ENCODE measurements around the gene TM9SF2. TPM values are rescaled to one million over a fixed set of nuclear protein-coding genes. Genes with fewer than 3 reads are reported as not detected.

TM9SF2 gene
- total RNA-seq, 2 donors from 2014 or later, result 60.6 to 70.2 TPM

DNA sequence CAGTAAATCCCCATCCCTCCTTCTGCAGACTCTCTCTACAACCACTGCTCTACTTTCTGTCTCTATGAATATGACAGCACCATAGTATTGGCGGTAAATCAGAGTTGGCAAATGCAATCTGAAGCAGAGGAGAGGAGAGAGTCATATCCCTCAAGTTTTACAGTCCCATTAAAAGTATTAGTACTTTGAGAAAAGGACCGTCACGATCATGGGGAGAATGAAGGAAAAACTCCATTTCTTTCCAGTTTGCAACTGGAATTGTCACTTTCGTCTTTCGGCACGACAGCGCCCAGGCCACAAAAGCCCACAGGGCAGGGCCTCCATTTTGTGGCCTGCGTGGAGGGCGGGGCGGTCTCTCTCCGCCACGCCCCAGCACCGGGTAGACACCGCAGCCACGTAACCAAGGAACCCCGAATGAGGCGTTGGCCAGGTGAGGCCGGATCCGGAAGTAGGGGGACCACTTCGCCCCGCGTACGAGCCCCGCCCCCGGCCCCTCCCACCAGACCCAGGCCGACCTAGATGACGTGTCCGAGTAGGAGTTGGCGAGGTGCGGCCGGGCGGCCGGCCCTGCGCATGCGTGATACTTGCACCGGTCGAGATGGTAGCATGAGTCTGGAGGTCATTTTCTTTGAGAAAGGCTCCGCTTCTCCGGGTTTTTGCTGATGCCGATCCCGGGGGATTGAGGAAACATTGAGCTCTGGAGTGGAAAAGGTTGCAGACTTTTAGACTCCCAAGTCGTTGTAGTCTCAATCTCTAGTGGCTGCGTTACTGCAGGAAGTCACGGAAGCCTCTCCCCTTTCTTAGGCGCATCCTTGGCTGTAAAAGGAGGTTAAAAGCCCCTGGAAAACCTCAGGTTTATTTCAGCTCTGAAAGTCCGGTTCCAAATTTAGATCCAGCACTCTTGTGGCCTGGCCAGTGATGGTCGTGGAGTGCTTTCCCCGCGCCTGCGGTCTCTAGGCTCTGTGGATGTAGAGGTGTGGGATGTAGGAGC lies 2.8 kb upstream of the TM9SF2 start:
- TF ChIP-seq, protein P1, sequence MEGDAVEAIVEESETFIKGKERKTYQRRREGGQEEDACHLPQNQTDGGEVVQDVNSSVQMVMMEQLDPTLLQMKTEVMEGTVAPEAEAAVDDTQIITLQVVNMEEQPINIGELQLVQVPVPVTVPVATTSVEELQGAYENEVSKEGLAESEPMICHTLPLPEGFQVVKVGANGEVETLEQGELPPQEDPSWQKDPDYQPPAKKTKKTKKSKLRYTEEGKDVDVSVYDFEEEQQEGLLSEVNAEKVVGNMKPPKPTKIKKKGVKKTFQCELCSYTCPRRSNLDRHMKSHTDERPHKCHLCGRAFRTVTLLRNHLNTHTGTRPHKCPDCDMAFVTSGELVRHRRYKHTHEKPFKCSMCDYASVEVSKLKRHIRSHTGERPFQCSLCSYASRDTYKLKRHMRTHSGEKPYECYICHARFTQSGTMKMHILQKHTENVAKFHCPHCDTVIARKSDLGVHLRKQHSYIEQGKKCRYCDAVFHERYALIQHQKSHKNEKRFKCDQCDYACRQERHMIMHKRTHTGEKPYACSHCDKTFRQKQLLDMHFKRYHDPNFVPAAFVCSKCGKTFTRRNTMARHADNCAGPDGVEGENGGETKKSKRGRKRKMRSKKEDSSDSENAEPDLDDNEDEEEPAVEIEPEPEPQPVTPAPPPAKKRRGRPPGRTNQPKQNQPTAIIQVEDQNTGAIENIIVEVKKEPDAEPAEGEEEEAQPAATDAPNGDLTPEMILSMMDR (IDR thresholded peaks at IDR 0.05), result no peak
- H3K4me3 ChIP-seq, result peak overlapping the region; percentile 43 to 59
- H3K27ac ChIP-seq, result peak overlapping the region; percentile 85 to 90
- DNase-seq (ENCODE audit: low spot score), result peak; percentile 97
- peaks cover 0 to 48% of the 10 kb centered on the region in 2 donors for H3K4me1 ChIP-seq
- no peaks in the 10 kb centered on the region for H3K9me3 ChIP-seq
- H3K27me3 ChIP-seq, result no peaks in the 10 kb centered on the region
- no peaks in the 10 kb centered on the region for H3K36me3 ChIP-seq

DNA sequence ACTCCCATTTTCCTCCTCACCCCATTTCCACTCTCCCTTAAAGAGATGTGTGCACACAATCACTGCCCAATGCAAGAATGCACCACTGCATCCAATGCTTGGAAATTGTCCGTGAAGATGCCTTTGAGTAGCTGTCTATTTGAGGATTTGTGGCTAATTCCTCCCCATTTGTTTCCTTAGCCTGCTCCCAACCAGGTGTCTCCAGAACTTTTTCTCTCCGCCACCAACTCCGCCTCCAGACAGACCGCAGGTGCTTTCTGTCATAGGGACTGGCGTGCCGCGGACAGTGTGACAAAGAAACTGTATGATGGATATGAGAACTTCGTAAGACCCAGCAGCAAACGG lies 461 bp upstream of the TM9SF2 start:
- TF ChIP-seq, protein P1 (IDR thresholded peaks at IDR 0.05), result no peak
- H3K27ac ChIP-seq, result peak overlapping the region; percentile 84 to 85
- no peaks in the 10 kb centered on the region for H3K9me3 ChIP-seq
- H3K36me3 ChIP-seq, result no peaks in the 10 kb centered on the region
- peak overlapping the region; percentile 85 to 86 for H3K4me3 ChIP-seq
- no peak for DNase-seq (ENCODE audit: low spot score)
- no peaks in the 10 kb centered on the region for H3K27me3 ChIP-seq
- H3K4me1 ChIP-seq, result peaks cover 0 to 52% of the 10 kb centered on the region in 2 donors

DNA sequence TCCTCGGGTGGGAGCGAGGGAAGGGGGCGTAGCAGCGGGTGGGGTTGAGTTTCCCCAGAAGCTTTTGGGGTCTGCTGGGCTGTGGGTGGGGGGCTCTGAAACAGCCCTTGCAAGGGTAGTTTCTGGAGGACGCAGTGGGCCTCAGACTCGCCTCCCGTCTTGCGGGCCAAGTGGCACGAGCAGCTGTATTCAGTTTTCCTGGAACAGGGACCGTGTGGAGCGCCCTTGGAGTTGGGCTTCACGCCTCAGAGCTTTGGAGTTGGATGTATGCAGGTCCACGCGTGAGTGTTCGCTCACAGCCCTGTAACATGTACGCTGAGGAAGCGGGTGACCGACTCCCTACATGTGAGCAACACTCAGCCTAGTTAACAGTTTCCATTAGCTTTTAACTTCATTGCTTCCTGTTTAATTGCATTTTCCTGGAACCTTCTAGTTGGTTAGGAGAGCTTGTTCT lies 603 bp downstream of the TM9SF2 start:
- H3K27me3 ChIP-seq, result no peaks in the 10 kb centered on the region
- H3K4me3 ChIP-seq, result peak overlapping the region; percentile 85 to 86
- peaks cover 0 to 59% of the 10 kb centered on the region in 2 donors for H3K4me1 ChIP-seq

DNA sequence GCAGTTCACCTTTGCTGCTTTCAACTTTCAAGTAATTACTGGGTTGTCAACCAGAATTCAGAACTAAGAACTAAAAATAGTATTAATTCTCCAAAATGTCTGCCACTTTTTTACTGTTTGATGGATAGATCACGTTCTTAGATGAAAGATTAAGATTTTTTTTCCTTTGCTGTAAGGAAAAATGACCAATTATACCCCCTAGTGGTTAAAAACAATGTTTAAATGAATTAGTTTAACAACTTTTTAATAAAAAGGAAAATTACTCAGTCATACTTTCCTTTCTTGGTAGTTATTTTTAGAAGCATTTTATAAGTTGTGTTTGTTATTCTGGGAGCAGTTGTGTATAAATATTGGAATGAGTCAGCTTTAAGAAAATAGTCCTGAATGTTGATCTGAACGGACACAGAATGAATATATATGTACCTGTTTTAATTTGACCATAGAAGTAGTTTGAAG lies 4.6 kb downstream of the TM9SF2 start:
- H3K36me3 ChIP-seq, result no peaks in the 10 kb centered on the region
- H3K4me3 ChIP-seq, result no peak overlapping the region
- peaks cover 0 to 47% of the 10 kb centered on the region in 2 donors for H3K4me1 ChIP-seq
- no peaks in the 10 kb centered on the region for H3K27me3 ChIP-seq
- TF ChIP-seq, protein P1 (IDR thresholded peaks at IDR 0.05), result peak in 1 of 2 donors; percentile 62
- peaks cover 0 to 4% of the 10 kb centered on the region in 2 donors for H3K9me3 ChIP-seq
- H3K27ac ChIP-seq, result no peak overlapping the region
- no peak for DNase-seq (ENCODE audit: low spot score)

More for the DNA sequence above, 603 bp downstream of the TM9SF2 start:
- TF ChIP-seq, protein P1 (IDR thresholded peaks at IDR 0.05), result no peak
- no peak for DNase-seq (ENCODE audit: low spot score)
- Histone ChIP-seq H3K27ac (peak overlapping the region; percentile 84 to 85), H3K36me3 (no peaks in the 10 kb centered on the region), H3K9me3 (no peaks in the 10 kb centered on the region)

DNA sequence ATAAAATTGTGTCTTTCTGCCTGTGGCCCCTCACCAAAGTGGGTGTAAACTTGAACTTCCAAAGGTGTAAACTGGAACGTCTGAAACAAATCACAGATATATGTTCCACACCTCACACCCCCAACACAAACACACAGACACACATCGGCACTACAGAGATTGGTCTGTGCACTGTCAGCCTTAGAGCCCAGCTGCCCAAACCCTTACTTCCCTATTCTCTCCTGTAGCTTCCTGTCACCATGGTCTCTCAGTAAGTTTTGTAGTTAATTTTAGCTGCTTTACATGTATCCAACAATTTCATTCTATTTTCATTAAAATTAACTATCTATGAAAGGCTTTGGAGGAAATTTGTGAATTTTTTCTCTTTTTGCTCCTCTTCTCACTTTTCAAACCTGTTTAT lies 5.4 kb downstream of the TM9SF2 start:
- Histone ChIP-seq H3K27ac (no peak overlapping the region), H3K4me1 (peaks cover 0 to 53% of the 10 kb centered on the region in 2 donors), H3K9me3 (peaks cover 0 to 4% of the 10 kb centered on the region in 2 donors), H3K36me3 (no peaks in the 10 kb centered on the region), H3K27me3 (no peaks in the 10 kb centered on the region), H3K4me3 (no peak overlapping the region)
- DNase-seq (ENCODE audit: low spot score), result no peak
- TF ChIP-seq, protein P1 (IDR thresholded peaks at IDR 0.05), result no peak

Data from right atrium auricular region (tissue), 2 donors.